GM12878 (cell line): Measurements from ENCODE around the gene INTS14. TPM values are rescaled to one million over a fixed set of nuclear protein-coding genes. Genes with fewer than 3 reads are reported as not detected.

ENCODE experiments used
- ATAC-seq: fragments of 200-7000 bp; cut with Tn5 transposase; 3 replicates; pipeline ENCODE4 v1.9.1; 2020; ENCODE audit warnings: mild to moderate bottlenecking, moderate library complexity
- BruUV-seq: library from RNA; stranded (reverse); fragments of 400-500 nt; replicated peaks from 2 replicates; lab custom pipeline; 2021; lab: Mats Ljungman, UMichigan
- CTCF ChIA-PET: fragments of 300-600 bp; sonication (Branson Sonifier 250); formaldehyde crosslinking; extraction: SDS; loops from one replicate; lab custom pipeline; 2021; ENCODE audit warnings: inconsistent platforms; lab: Yijun Ruan, JAX
- POLR2A ChIA-PET: fragments of 350-600 bp; formaldehyde crosslinking; extraction: SDS; loops from one replicate; lab custom pipeline; 2021; ENCODE audit warnings: inconsistent platforms; lab: Charles Lee
- RAD21 ChIA-PET: fragments of 300-600 bp; sonication (Branson Sonifier 250); formaldehyde crosslinking; loops from one replicate; lab custom pipeline; 2023; ENCODE audit warnings: antibody characterized with exemption; ENCODE audit not compliant: unreplicated experiment; lab: Charles Lee
- SMC1A ChIA-PET: fragments of 300-600 bp; sonication (Branson Sonifier 250); formaldehyde crosslinking; loops from one replicate; lab custom pipeline; 2023; ENCODE audit not compliant: unreplicated experiment, uncharacterized antibody; lab: Charles Lee
- DNase-seq: peaks from one replicate; pipeline ENCODE4 v3.0.0-alpha.2; 2011; ENCODE audit warnings: low read depth, low spot score
- FAIRE-seq: peaks from 3 replicates; lab custom pipeline; 2011; peaks lifted over from hg19 to GRCh38; lab: Jason Lieb, UNC
- H2AFZ ChIP-seq: 2 replicates; pipeline ENCODE4 v1.6.0; 2011; ENCODE audit warnings: low read depth, low read length, control low read depth; ENCODE audit not compliant: control insufficient read depth
- H3K27ac ChIP-seq: 2 replicates; pipeline ENCODE4 v1.5.1; 2011; ENCODE audit warnings: control low read depth; ENCODE audit not compliant: control insufficient read depth, insufficient read depth
- H3K27me3 ChIP-seq, 2 experiments: replicated peaks in 1 of 2; 2 replicates each; pipeline versions ENCODE4 v1.6.0 to v1.6.1; 2011; ENCODE audit warnings: low read length in 1 of 2; ENCODE audit not compliant: control insufficient read depth in 2 of 2, insufficient read depth in 2 of 2
- H3K36me3 ChIP-seq, 2 experiments: 2 replicates each; pipeline ENCODE4 v1.5.1; 2011; ENCODE audit warnings: low read length in 1 of 2; ENCODE audit not compliant: control insufficient read depth in 2 of 2, insufficient read depth in 2 of 2
- H3K4me1 ChIP-seq: 2 replicates; pipeline ENCODE4 v1.6.1; 2011; ENCODE audit warnings: mild to moderate bottlenecking, low read length, moderate library complexity, mixed read lengths; ENCODE audit not compliant: control insufficient read depth, insufficient read depth
- H3K4me2 ChIP-seq: 2 replicates; pipeline ENCODE4 v1.6.0; 2011; ENCODE audit warnings: control low read depth; ENCODE audit not compliant: control insufficient read depth, insufficient read depth
- H3K4me3 ChIP-seq: fragments of 200-600 bp; sonication (generic); 2 replicates; pipeline ENCODE4 v1.5.1; 2016
- H3K79me2 ChIP-seq: 2 replicates; pipeline ENCODE4 v1.6.0; 2011; ENCODE audit warnings: low read length; ENCODE audit not compliant: control insufficient read depth, insufficient read depth
- H3K9ac ChIP-seq: 2 replicates; pipeline ENCODE4 v1.8.0; 2011; ENCODE audit warnings: low read length, control low read depth, mixed read lengths; ENCODE audit not compliant: control insufficient read depth, insufficient read depth
- H3K9me3 ChIP-seq: replicated peaks from 3 replicates; pipeline ENCODE4 v1.5.1; 2011; ENCODE audit warnings: mild to moderate bottlenecking, low read length; ENCODE audit not compliant: control insufficient read depth, insufficient read depth
- H4K20me1 ChIP-seq: 2 replicates; pipeline ENCODE4 v1.6.0; 2011; ENCODE audit not compliant: control insufficient read depth, insufficient read depth
- CHD4 ChIP-seq: fragments of 200-600 bp; sonication (generic); IDR thresholded peaks from 2 replicates; pipeline ENCODE4 v1.6.1; 2016; ENCODE audit warnings: mild to moderate bottlenecking
- MEF2A ChIP-seq: IDR thresholded peaks from 2 replicates; pipeline ENCODE4 v1.6.1; 2011; ENCODE audit warnings: low read depth, mild to moderate bottlenecking, low read length, moderate library complexity; ENCODE audit not compliant: insufficient read depth
- NFYB ChIP-seq: IDR thresholded peaks from 2 replicates; pipeline ENCODE4 v1.6.1; 2011; ENCODE audit warnings: low read depth, mild to moderate bottlenecking, low read length, improper control_type of control experiment, moderate library complexity; ENCODE audit not compliant: insufficient read depth
- SMC3 ChIP-seq: IDR thresholded peaks from 2 replicates; pipeline ENCODE4 v1.6.1; 2011; ENCODE audit warnings: low read length, improper control_type of control experiment, borderline replicate concordance
- ZBTB33 ChIP-seq: fragments of 450-650 bp; IDR thresholded peaks from 2 replicates; pipeline ENCODE4 v1.6.1; 2017; ENCODE audit warnings: mild to moderate bottlenecking
- WGBS: methylation state at CpG from one replicate; pipeline ENCODE4 v1.1.6; 2016; ENCODE audit warnings: low lambda C conversion rate; ENCODE audit not compliant: insufficient replicate concordance, insufficient coverage; ENCODE audit errors: missing lambda C conversion rate; 5-methylcytosine and 5-hydroxymethylcytosine counted together
- in situ Hi-C: fragments of 300-500 bp; cut with MboI; formaldehyde crosslinking; loops from 9 replicates; pipeline ENCODE4 v1.14.3; 2018; ENCODE audit warnings: mixed read lengths
- intact Hi-C: fragments of 100-400 bp; cut with micrococcal nuclease; formaldehyde crosslinking; loops from one replicate; pipeline ENCODE4 v1.14.2; 2022; ENCODE audit not compliant: unreplicated experiment
- polyA plus RNA-seq, 11 experiments: library from polyadenylated mRNA; depleted of rRNA in 4 of 11; unstranded in 6 of 11; stranded (reverse) in 5 of 11; fragments of >200 nt; fragmentation: Nextera tagmentation in 4 of 11; fragmentation: Illumina TruSeq in 1 of 11; extraction: Ambion mirVana in 4 of 11; extraction: Trizol in 1 of 11; gene quantifications; 1 replicate in 1 of 11; 2 replicates in 10 of 11; pipeline versions ENCODE4 v1.2.1 to v1.2.3, GENCODE V29; 2011 to 2016; ENCODE audit warnings: inconsistent platforms in 2 of 11, missing spikeins in 2 of 11, low read depth in 1 of 11
- total RNA-seq, 4 experiments: library from RNA; depleted of rRNA in 3 of 4; stranded (reverse); fragments of >200 nt in 3 of 4; fragmentation: Illumina TruSeq in 1 of 4; extraction: Trizol in 1 of 4; gene quantifications; 2 replicates each; pipeline versions ENCODE4 v1.2.1 to v1.2.3, GENCODE V29; 2013 to 2021

The INTS14 gene
- total and polyA plus RNA-seq, 10 of the 15 experiments (the other 5 are each of a cell fraction or from before 2014, with no cell fraction given), result 36.8 to 76.9 (median 47.7) TPM

- Histone ChIP-seq H3K79me2 (peaks cover 40% of the 10 kb centered on the region), H2AFZ (no peak overlapping the region), H3K9me3 (no peaks in the 10 kb centered on the region), H3K36me3 (no peaks in the 10 kb centered on the region), H3K27me3 (no peaks in the 10 kb centered on the region), H3K4me2 (peak overlapping the region; percentile 55), H3K9ac (no peak overlapping the region), H3K27ac (no peak overlapping the region), H4K20me1 (no peaks in the 10 kb centered on the region), H3K4me3 (peak overlapping the region; percentile 21; the same call in 1 of the 2 replicates), H3K4me1 (peaks cover 3% of the 10 kb centered on the region)
- ChIA-PET POLR2A (no interaction called here), RAD21 (no interaction called here), SMC1A (no interaction called here), CTCF (no interaction called here)
- ATAC-seq (peak; percentile 41), FAIRE-seq (no peak), DNase-seq (no peak)
- in situ Hi-C loops (no loop called here), intact Hi-C loops (no loop called here)
- TF ChIP-seq ZBTB33, result no peak
- no peak for TF ChIP-seq MEF2A
- TF ChIP-seq SMC3, result no peak
- TF ChIP-seq NFYB, result no peak
- no peak for TF ChIP-seq CHD4
- no TSS peak for BruUV-seq
- 45% methylated on average over 1 of the region's 1 CpG for WGBS
Measured at GRCh38 chr15:65532738-65533051, 78.2 kb downstream of the INTS14 start.
